DLD1 (cell line): ENCODE data around the gene ZNF169.
"Not testable (repeated sequence)": the region's sequence is repeated elsewhere in the genome, so short reads cannot be mapped to it uniquely, and the experiment has no call there.

ENCODE experiments used
- in situ Hi-C: cut with HindIII; loops from 2 replicates; pipeline ENCODE4 v1.10.0; 2017; ENCODE audit warnings: low sequenced_read_pairs

ZNF169 gene

DNA sequence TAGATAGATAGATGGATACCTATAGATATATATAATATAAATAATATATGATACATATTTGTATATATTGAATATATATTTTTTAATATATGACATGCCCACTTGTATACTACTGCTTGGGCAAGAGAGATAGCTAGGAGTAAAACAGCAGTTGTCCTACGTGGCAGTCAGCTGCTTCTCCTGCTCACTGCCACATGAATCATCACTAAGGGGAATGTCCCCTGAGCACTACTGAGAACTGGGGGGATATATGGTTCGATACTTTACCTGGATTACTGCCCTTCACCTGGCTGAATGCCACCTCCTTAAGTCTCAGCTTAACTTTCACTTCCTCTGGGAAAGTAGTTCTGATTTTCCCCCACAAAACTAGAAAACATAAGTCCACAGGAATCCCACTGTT, 82.6 kb downstream of the ZNF169 start:
- in situ Hi-C loops = not testable (repeated sequence)

DNA sequence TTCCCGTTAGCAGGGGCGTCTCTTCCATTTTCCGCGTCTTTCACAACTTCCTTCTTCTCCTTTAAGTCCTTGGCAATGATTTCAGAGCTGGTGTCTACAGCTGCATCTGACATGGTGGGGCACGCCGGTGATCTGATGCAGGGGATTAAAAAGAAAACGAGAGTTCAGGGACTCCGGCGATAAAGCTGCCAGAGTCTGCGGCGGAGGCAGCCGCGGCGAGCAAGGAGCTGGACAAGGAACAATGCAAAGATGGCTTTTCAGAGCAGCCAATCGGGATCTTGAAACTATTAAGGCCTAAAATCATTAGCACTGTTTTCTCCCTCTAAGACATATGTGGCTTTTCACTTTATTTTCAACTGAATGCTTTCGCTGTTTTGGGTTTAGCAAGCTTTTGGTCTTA, 88.4 kb downstream of the ZNF169 start:
- in situ Hi-C loops = not testable (repeated sequence)

GRCh38 chr9:94348754-94349153, 89.7 kb downstream of the ZNF169 start:
- in situ Hi-C loops = not testable (repeated sequence)
